Osteocyte (in vitro differentiated cells): Measurements from ENCODE around the gene ADAMTS2. TPM values are rescaled to one million over a fixed set of nuclear protein-coding genes. Genes with fewer than 3 reads are reported as not detected.
A peak's percentile ranks its signal among the peaks of the same experiment; 100 is the strongest.

Experiments used
- DNase-seq: peaks from one replicate; pipeline ENCODE4 v3.0.0; 2021; ENCODE audit warnings: mixed read lengths; ENCODE audit not compliant: unreplicated experiment; ENCODE audit errors: extremely low spot score
- H3K27ac Mint-ChIP-seq: one replicate; pipeline ENCODE4 v1.8.0; 2021; ENCODE audit warnings: mild to moderate bottlenecking, mixed read lengths; ENCODE audit not compliant: unreplicated experiment
- H3K27me3 Mint-ChIP-seq: one replicate; pipeline ENCODE4 v1.8.0; 2021; ENCODE audit warnings: mixed read lengths; ENCODE audit not compliant: unreplicated experiment
- H3K36me3 Mint-ChIP-seq: one replicate; pipeline ENCODE4 v1.8.0; 2021; ENCODE audit warnings: mixed read lengths; ENCODE audit not compliant: unreplicated experiment
- H3K4me1 Mint-ChIP-seq: one replicate; pipeline ENCODE4 v1.8.0; 2021; ENCODE audit warnings: mixed read lengths; ENCODE audit not compliant: unreplicated experiment
- H3K4me3 Mint-ChIP-seq: one replicate; pipeline ENCODE4 v1.8.0; 2021; ENCODE audit warnings: mild to moderate bottlenecking, moderate library complexity, mixed read lengths; ENCODE audit not compliant: unreplicated experiment
- H3K9me3 Mint-ChIP-seq: one replicate; pipeline ENCODE4 v1.8.0; 2021; ENCODE audit warnings: mixed read lengths; ENCODE audit not compliant: unreplicated experiment
- CTCF ChIP-seq: fragments of 200-600 bp; sonication (generic); IDR thresholded peaks from 2 replicates; pipeline ENCODE4 v1.5.0; 2021; ENCODE audit warnings: antibody characterized with exemption, mild to moderate bottlenecking, moderate library complexity
- total RNA-seq: library from RNA; stranded (reverse); gene quantifications from 2 replicates; pipeline ENCODE4 v1.2.1, GENCODE V29; 2021

ADAMTS2 gene
- total RNA-seq, 1 donor from 2014 or later, result 12.2 TPM

- H3K9me3 Mint-ChIP-seq, result peaks cover 4% of the 10 kb centered on the region
- no peak overlapping the region for H3K4me3 Mint-ChIP-seq
- peaks cover under 1% of the 10 kb centered on the region for H3K4me1 Mint-ChIP-seq
- no peaks in the 10 kb centered on the region for H3K36me3 Mint-ChIP-seq
- DNase-seq, result peak; percentile 81
- H3K27ac Mint-ChIP-seq, result no peak overlapping the region
- TF ChIP-seq CTCF, result no peak
- H3K27me3 Mint-ChIP-seq, result no peaks in the 10 kb centered on the region
These were observed 28.1 kb upstream of the ADAMTS2 start for GRCh38 chr5:179373101-179373934.

- DNase-seq, result peak; percentile 75
- no peaks in the 10 kb centered on the region for H3K36me3 Mint-ChIP-seq
- no peak overlapping the region for H3K4me3 Mint-ChIP-seq
- no peak for TF ChIP-seq CTCF
- peaks cover 4% of the 10 kb centered on the region for H3K9me3 Mint-ChIP-seq
- no peak overlapping the region for H3K27ac Mint-ChIP-seq
- no peaks in the 10 kb centered on the region for H3K27me3 Mint-ChIP-seq
- no peaks in the 10 kb centered on the region for H3K4me1 Mint-ChIP-seq
These were observed 26.7 kb upstream of the ADAMTS2 start for GRCh38 chr5:179371681-179372680.

GRCh38 chr5:179371121-179371510, 25.9 kb upstream of the ADAMTS2 start:
- Mint-ChIP-seq H3K36me3 (no peaks in the 10 kb centered on the region), H3K9me3 (peaks cover 10% of the 10 kb centered on the region), H3K27ac (no peak overlapping the region), H3K4me1 (no peaks in the 10 kb centered on the region), H3K4me3 (no peak overlapping the region), H3K27me3 (no peaks in the 10 kb centered on the region)
- TF ChIP-seq CTCF, result no peak
- DNase-seq, result no peak

GRCh38 chr5:179370490-179371120, 25.3 kb upstream of the ADAMTS2 start:
- no peak for DNase-seq
- no peaks in the 10 kb centered on the region for H3K27me3 Mint-ChIP-seq
- no peak overlapping the region for H3K4me3 Mint-ChIP-seq
- TF ChIP-seq CTCF, result no peak
- no peaks in the 10 kb centered on the region for H3K36me3 Mint-ChIP-seq
- peaks cover 15% of the 10 kb centered on the region for H3K9me3 Mint-ChIP-seq
- H3K4me1 Mint-ChIP-seq, result no peaks in the 10 kb centered on the region
- no peak overlapping the region for H3K27ac Mint-ChIP-seq
